ENCODE results near the gene ROBO2.

GRCh38 chr3:77354958-77355357, 315.1 kb downstream of the ROBO2 start:
- no peak for TF ChIP-seq CTCF (conservative IDR thresholded peaks at IDR 0.05)
- no peak for TF ChIP-seq ZFX (IDR thresholded peaks at IDR 0.05)
